Measurements from ENCODE around the gene UBQLN3.

UBQLN3 gene

DNA sequence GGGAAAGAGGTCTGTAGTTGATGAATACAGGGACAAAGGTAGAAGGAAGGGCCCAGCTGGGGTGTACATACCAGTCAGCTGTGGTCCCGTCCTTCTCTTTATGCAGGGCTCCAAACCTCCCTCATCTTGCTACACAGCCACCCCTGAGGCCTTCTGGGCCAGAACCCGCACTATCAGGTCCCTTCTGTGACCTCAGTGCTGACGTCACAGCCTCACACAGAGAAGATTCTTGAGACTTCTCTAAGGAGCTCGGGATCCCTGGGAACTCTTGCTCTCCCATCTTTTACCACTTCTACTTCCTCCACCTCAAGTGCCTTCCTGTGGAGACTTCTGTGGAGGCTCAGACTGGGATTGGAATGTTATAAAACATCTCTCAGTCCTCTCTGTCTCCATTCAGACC lies at the start of gene UBQLN3:
Gene UBQLN3 (minus strand): TSS at position 155 of the 400 bp plus-strand sequence. CDS start 399 bp downstream, outside the sequence.
- DNase-seq: no peak

DNA sequence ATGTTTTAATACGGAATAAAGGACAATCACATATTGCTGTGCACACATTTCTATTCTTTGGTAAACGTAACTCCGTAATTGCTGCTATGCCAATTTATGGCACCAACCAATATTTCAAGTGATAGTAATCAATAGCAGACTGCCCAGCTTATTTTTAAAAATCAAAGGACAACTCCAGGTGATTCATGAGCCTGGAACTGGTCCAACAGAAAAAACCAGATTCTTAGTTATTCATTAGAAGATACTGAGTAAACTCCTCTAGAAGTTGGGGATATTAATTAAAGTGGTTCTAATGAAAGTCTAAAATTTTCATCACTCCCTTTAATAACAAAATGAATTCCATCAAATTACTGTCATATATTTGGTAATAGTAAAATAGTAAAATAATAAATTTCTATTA lies 48.0 kb upstream of the UBQLN3 start:
- no peak for DNase-seq

- DNase-seq: no peak
Observed at GRCh38 chr11:5556596-5557188, 46.9 kb upstream of the UBQLN3 start.

GRCh38 chr11:5553343-5553742 lies 43.6 kb upstream of the UBQLN3 start:
- peak in 1 of 2 experiments; percentile 12 for DNase-seq

- peak in 1 of 2 experiments; percentile 65 for DNase-seq
Observed at GRCh38 chr11:5550440-5551095, 40.8 kb upstream of the UBQLN3 start.

- no peak for DNase-seq
Observed at GRCh38 chr11:5548440-5548839, 38.7 kb upstream of the UBQLN3 start, which contains the start of gene OR52H1. OR52H1 (minus strand) TSS chr11:5548540; CDS start chr11:5545505, 3,035 bp downstream.

DNA sequence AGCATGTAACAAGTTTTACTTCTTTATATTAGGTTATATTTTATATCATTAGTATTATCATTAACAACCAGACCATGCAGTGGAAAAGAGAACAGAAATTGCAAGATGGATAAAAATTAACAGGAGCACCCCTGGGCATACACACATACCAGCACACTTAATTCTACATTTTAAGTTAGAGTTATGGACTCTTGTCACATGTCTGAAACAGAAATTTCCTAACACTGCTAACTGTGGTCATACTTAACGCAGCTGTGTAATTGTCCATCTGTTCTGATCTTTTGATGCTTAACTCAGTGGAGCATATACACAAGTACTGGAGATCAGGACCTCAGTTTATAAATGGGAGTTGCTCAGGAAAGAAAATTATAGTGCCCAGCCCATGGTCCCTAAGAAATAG lies 38.2 kb upstream of the UBQLN3 start:
- DNase-seq: no peak

DNA sequence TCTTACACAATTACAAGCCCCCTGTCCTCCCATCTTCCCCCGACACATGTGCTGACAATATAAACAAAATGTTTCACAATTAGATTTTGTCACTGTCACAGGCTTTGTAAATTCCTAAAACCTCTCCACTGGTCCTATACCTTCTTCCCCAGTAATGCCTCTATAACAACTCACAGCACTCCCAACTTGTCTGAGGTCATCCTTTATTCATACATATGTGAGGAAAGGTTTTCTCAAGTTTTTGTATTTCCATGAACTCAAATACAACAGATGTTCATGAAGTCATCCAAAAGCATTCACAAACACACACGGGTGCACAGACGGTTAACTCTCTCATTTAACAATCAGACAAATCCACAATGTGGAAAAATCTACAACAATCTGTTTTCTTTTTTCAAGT lies 36.7 kb upstream of the UBQLN3 start:
- DNase-seq: no peak

GRCh38 chr11:5541427-5541826 lies 31.7 kb upstream of the UBQLN3 start:
- no peak for DNase-seq

GRCh38 chr11:5536482-5536881 lies 26.7 kb upstream of the UBQLN3 start:
- DNase-seq: no peak

DNA sequence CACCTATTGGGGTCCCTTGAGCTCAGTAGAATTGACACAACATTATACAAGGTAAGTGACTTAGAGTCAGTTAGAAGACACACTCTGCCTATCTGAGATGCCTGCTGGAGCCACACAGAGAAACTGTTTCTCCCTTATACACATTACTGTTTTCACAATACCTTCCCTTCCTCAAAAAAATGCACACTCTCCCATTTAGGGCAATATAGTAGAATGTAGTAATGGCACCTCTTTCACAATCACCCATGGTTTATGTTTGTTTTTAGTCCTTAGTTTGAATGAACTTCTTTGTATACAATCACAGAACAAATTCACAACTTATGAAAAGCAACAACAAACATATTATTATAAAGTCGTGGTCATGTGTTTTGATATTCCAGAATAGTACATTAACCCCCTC lies 24.3 kb upstream of the UBQLN3 start:
- DNase-seq: no peak

GRCh38 chr11:5531053-5531831 lies 21.5 kb upstream of the UBQLN3 start:
- no peak for DNase-seq

DNA sequence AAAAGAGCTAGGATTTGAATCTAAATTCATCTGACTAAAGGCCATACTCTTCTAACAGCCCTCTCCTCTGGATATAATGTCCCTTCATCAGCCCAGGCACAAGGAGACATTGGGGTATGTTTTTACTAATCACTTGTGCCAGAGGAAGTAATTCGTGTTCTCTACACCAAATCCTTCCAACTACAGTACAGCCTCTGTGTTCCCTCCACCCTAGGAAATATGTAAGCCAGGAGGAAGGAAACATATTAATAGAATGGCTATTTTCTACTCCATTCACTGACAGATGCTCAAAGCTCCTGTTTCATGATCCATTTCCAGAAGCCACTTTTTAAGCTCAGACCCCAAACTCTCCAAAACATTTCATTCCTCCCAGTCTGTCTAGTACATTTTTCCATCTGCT lies 18.7 kb upstream of the UBQLN3 start:
- no peak for DNase-seq

- no peak for DNase-seq
Observed at GRCh38 chr11:5527716-5528115, 18.0 kb upstream of the UBQLN3 start.

GRCh38 chr11:5524756-5525155 lies 15.0 kb upstream of the UBQLN3 start:
- no peak for DNase-seq

DNA sequence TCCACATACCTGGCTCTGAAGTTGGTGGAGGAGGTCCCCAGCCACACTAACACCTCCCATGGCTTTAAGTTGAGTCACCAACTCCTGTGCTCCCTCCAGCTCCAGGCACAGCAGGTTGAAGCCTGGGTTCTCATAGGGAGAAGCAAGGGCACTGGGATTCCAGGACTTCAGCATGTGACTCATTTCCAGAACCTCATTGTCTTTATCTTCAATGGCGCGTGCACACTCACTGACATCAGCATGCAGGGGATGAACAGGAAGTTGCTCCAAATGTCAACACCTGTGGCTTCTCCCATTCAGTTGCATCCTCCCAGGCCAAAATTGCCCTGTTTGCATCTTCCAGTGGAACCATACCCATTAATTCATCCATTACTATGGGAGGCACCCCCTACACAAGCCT lies 12.6 kb upstream of the UBQLN3 start:
- DNase-seq: no peak

DNA sequence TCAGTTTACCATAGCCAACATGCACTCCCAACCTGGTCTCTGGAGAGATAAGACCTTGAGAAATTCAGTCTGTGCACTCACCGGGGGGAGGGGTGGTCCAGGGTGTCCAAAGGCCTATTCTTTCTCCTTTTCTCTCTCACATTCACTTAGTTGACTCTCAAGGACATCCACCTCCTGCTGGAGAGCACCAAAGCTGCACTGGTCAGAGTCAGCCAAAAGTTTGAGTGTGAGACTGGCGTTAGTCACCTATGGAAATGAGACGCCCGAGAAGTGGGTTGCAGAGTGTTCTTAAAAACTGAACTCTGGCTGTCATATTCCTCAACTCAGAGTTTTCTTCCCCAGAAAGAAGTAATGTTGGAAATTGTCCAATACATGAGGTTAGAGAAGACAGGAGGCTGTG lies 11.8 kb upstream of the UBQLN3 start:
- no peak for DNase-seq

DNA sequence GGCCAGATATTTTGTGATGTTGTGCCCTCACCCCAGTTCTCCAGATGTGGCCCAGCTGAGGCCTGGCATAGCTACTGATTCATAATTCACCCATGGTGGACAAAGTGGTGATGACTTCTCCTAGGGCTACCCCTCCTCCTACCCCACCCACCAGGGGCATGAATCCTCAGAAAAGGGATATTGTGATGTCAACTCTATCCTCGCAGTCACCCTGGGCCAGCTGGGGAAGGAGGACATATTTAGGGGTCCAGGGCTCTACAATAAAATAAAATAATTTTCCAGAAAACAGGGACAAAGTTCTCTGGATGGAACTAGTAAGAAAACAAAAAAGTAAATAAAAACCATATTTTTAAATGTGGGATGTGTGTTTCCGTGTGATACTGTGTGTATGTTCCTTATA lies 6.8 kb upstream of the UBQLN3 start, which contains the start of gene UBQLNL:
Gene UBQLNL (minus strand): TSS at position 101 of the 400 bp plus-strand sequence. CDS start 258 bp downstream, outside the sequence.
- DNase-seq: no peak

- no peak for DNase-seq
Observed at GRCh38 chr11:5514841-5515240, 5.1 kb upstream of the UBQLN3 start.

DNA sequence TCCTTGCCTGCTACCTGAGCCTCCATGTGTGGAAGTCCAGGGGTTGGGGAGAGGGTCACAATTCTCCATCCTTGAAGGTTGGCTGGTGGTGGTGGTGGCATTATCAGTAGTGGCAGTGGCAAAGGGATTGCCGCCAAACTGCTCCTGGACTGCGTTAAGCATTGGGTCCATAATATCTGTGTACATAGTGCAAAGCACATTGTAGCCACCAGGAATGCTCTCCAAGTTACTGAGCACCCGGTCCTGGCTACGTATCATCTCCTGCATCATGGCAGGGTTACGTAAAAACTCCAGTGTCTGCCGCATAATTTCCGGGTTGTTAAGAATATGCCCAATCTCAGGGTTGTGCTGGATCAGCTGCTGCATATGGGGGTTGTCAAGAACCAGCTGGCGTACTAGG lies 1.2 kb downstream of the UBQLN3 start:
- no peak for DNase-seq

DNA sequence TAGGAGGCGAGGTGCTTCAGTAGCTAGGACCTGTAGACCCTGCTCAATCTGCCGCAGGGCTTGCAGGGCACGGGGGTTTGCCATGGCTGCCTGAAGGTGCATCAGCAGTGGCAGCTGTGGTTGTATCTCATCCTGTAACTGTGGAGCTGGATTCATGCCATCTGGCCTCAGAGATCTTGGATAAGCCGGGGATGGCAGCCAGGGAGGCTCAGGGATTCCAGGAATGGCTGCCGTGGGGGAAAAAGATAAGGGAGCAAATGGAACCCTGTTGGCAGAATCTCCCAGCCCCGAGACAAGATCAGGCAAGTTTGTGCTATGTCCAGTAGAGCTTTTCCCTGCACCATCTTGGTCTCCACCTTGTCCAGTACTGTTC lies 1.8 kb downstream of the UBQLN3 start:
- DNase-seq: no peak

GRCh38 chr11:5507177-5507932 lies 2.4 kb downstream of the UBQLN3 start:
- DNase-seq: no peak

DNA sequence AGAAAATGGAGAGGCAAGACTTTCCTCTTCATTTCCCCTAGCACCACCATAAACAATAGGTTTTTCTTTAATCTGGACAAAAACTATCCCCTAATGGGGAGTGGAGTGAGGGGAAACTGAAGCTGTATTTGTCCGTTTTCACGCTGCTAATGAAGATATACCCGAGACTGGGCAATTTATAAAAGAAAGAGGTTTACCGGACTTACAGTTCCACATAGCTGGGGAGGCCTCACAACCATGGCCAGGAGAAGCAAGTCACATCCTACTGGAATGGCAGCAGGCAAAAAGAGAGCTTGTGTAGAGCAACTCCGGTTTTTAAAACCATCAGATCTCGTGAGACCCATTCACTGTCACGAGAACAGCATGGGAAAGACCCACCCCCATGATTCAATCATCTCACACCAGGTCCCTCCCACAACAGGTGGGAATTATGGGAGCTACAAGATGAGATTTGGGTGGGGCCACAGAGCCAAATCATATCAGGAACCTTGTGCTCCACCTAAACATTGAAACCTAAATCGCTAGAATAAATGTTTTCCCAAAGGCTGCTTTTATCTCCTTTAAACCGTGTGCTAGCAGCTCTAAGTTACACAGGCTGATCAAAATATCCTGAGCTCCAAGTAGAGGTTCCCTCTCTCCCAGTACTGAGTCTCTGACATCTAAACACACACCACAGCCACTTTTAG lies 4.3 kb downstream of the UBQLN3 start:
- DNase-seq: no peak
